ENCODE measurements around the gene TRIM45.
A peak's percentile ranks its signal among the peaks of the same experiment; 100 is the strongest.

Gene TRIM45

DNA sequence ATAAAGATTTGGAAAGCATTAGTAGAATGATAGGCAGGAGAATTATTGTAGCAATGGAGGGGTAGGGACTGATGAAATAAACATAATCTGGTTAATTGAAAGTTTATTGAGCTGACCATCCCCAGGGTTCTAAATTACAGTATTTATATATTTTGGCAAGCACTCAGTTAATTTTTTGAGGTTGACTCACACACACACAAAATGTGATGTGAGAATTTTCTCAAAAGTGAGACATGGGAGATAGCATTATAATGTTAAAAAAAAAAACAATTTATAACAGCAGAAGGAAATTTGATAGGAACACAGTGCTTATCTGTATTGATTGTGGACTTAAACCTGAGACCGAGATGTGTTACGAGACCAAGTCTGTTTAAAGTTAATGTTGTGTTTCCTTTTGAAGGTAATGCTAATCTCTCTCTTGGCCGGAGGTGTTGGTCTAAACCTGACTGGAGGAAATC, 24.6 kb downstream of the TRIM45 start:
- no peak for DNase-seq (ENCODE audit: low spot score)
- in situ Hi-C loops (cut with MboI; ENCODE audit: low pct_unique_long_range_greater_than_20kb, low sequenced_read_pairs, unreplicated experiment): no loop called here
- TF ChIP-seq, protein P1, sequence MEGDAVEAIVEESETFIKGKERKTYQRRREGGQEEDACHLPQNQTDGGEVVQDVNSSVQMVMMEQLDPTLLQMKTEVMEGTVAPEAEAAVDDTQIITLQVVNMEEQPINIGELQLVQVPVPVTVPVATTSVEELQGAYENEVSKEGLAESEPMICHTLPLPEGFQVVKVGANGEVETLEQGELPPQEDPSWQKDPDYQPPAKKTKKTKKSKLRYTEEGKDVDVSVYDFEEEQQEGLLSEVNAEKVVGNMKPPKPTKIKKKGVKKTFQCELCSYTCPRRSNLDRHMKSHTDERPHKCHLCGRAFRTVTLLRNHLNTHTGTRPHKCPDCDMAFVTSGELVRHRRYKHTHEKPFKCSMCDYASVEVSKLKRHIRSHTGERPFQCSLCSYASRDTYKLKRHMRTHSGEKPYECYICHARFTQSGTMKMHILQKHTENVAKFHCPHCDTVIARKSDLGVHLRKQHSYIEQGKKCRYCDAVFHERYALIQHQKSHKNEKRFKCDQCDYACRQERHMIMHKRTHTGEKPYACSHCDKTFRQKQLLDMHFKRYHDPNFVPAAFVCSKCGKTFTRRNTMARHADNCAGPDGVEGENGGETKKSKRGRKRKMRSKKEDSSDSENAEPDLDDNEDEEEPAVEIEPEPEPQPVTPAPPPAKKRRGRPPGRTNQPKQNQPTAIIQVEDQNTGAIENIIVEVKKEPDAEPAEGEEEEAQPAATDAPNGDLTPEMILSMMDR (IDR thresholded peaks at IDR 0.05; ENCODE audit: extremely low read depth, insufficient read depth, missing control alignments): no peak

GRCh38 chr1:117094841-117095604, 26.5 kb downstream of the TRIM45 start:
- DNase-seq (ENCODE audit: low spot score): no peak
- TF ChIP-seq, protein P1 (IDR thresholded peaks at IDR 0.05; ENCODE audit: extremely low read depth, insufficient read depth, missing control alignments): no peak
- in situ Hi-C loops (cut with MboI; ENCODE audit: low pct_unique_long_range_greater_than_20kb, low sequenced_read_pairs, unreplicated experiment): no loop called here

- TF ChIP-seq, protein P1 (IDR thresholded peaks at IDR 0.05; ENCODE audit: extremely low read depth, insufficient read depth, missing control alignments): peak; percentile 35
- in situ Hi-C loops (cut with MboI; ENCODE audit: low pct_unique_long_range_greater_than_20kb, low sequenced_read_pairs, unreplicated experiment): no loop called here
Observed at GRCh38 chr1:117093870-117094621, 27.5 kb downstream of the TRIM45 start.

DNA sequence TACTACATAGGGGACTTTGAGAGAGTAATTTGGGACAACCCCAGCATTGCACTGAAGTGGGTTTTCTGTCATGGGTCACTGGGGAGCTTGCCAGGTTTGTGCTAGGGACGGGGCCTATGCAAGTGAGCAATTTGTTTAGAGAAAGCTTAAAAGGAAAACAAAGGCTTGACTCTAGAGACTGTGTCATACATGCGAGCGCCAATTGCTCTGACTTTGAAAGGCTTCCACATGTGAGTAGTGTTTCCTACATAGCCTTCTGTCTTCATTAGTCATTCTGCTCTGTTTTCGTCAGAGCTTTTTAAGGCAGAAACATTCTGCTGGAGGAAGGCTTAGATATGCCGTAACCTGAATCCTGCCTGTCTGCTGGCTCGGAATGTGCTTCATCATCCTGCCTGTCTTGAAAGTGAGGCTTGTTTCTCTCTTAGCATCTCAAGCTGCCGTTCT, 28.4 kb downstream of the TRIM45 start:
- in situ Hi-C loops (cut with MboI; ENCODE audit: low pct_unique_long_range_greater_than_20kb, low sequenced_read_pairs, unreplicated experiment): no loop called here
- peak; percentile 12 for DNase-seq (ENCODE audit: low spot score)
- TF ChIP-seq, protein P1 (IDR thresholded peaks at IDR 0.05; ENCODE audit: extremely low read depth, insufficient read depth, missing control alignments): no peak

More at GRCh38 chr1:117093870-117094621, 27.5 kb downstream of the TRIM45 start:
- DNase-seq (ENCODE audit: low spot score): peak; percentile 37

DNA sequence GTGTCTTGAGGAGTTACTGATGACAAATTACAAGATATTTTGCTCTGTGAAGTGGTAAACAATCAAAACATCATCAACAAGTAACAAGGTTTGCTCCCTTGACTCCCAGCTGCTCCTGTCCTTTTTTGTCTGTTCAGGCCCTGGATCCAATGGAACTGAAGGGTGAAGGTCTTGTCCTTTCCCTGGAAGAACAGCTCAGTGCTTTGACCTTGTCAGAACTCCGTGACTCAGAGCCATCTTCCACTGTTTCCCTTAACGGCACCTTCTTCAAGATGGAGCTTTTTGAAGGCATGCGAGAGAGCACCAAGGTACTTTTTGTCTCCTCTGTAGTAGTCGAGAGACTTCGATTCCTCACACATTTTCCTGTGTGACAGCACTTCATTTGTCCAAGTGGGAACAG, 29.0 kb downstream of the TRIM45 start:
- no peak for DNase-seq (ENCODE audit: low spot score)
- in situ Hi-C loops (cut with MboI; ENCODE audit: low pct_unique_long_range_greater_than_20kb, low sequenced_read_pairs, unreplicated experiment): no loop called here
- TF ChIP-seq, protein P1 (IDR thresholded peaks at IDR 0.05; ENCODE audit: extremely low read depth, insufficient read depth, missing control alignments): no peak

GRCh38 chr1:117089996-117090395, 31.6 kb downstream of the TRIM45 start:
- DNase-seq (ENCODE audit: low spot score): no peak
- in situ Hi-C loops (cut with MboI; ENCODE audit: low pct_unique_long_range_greater_than_20kb, low sequenced_read_pairs, unreplicated experiment): no loop called here
- TF ChIP-seq, protein P1 (IDR thresholded peaks at IDR 0.05; ENCODE audit: extremely low read depth, insufficient read depth, missing control alignments): no peak

All from GM13977 (cell line).